ENCODE results near the gene VKORC1L1.
"Not testable (repeated sequence)": the region's sequence is repeated elsewhere in the genome, so short reads cannot be mapped to it uniquely, and the experiment has no call there.

The VKORC1L1 gene

DNA sequence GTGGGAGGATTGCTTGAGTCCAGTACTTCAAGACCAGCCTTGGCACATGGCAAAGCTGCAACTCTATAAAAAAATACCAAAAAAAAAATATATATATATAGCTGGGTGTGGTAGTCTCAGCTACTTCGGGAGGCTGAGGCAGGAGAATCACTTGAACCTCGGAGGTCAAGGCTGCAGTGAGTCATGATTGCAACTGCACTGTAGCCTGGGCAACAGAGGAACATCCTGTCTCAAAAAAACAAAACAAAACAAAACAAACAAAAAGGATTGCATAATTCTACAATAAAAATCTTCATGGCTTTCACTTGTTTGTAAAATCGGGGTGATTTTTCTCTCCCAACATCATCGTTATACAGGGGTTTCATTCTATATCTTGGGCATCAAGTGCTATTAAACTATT lies 74.0 kb downstream of the VKORC1L1 start:
- DNase-seq: no peak

DNA sequence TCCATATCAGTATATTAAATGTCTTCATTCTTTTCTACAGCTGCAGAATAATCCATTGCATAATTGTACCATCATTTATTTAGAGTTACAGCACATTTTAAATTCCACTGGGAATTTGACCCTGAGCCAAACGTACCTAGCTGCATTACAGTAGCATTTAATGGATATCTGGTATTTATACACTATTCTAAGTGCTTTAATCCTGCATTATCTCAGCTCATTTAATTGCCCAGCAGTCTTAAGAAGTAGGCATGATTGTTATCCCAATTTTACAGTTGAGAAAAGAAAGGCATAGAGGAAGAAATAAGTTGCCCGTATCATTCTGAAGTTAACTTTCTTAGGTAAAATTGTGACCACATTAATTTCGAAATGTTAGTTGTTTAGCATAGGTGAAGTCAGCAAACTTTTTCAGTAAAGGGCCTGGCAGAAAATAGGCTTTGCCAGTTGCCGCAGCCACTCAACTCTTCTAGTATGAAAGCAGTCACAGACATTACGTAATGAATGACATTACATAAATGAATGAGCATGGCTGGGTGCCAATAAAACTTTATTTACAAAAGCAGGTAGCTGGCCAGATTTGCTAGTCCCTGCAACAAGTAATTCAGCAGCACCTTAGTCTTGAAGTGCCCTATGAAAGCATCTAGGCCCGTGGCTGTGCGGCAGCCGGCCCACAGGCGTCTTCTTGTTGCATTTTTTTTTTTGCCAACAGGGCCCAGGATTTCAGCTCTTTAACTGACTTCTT lies 79.1 kb downstream of the VKORC1L1 start:
- no peak for DNase-seq

GRCh38 chr7:65953001-65953720 lies 80.3 kb downstream of the VKORC1L1 start:
- no peak for DNase-seq

DNA sequence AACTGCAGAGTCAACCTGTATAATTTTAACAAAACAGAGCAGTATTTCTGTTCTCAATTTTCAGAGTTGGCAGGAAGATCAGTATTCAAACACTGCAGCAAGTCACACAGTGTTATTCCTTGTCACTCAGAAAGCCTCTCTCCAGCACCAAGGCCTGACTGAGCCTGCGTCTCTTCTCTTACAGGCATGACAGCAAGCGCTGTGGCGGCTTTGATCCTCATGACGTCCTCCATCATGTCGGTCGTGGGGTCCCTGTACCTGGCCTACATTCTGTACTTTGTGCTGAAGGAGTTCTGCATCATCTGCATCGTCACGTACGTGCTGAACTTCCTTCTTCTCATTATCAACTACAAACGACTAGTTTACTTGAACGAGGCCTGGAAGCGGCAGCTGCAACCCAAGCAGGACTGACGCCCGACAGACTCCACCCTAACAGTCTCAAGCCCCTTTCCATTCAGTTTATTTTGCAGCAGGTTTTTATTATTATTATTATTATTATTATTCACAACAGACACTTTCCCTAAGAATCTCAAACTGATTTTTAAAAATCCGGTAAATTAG lies 81.1 kb downstream of the VKORC1L1 start:
- DNase-seq: peak; percentile 36

GRCh38 chr7:65955718-65956117 lies 82.8 kb downstream of the VKORC1L1 start:
- DNase-seq: no peak

GRCh38 chr7:65960351-65961074 lies 87.6 kb downstream of the VKORC1L1 start:
- DNase-seq: peak; percentile 44

DNA sequence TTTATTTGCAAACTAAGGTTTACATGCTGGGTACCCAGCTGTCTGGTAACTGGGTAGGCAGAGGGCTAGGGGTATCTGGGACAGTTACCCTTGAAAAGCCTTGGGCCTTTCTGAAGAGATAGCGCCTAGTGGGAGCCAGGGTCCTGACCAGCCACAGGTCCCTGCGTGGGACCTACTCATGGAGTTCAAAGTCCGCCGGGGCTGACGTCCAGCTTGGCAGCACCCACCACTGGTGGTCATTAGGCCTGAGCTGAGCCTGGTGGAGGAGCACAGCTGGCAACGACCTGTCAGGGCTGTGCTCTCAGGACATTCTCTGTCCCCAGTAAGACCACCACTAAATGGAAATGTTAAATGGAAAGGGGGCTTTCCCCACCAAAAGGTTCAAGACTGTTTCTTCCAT lies 89.2 kb downstream of the VKORC1L1 start:
- DNase-seq: no peak

DNA sequence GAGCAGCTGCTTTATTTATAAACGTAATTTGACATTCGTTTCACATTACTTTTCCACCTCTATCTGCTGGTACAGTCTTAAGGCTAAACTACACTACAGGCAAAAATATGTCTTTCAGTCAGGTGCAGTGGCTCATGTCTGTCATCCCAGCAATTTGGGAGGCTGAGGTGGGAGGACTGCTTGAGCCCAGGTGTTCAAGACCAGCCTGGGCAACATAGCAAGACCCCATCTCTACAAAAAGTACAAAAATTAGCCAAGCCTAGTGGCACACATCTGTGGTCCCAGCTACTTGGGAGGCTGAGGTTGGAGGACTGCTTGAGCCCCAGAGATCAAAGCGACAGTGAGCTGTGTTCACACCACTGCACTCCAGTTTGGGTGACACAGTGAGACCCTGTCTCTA lies 91.8 kb downstream of the VKORC1L1 start:
- not testable (repeated sequence) for DNase-seq

GRCh38 chr7:65966146-65966545 lies 93.3 kb downstream of the VKORC1L1 start:
- no peak for DNase-seq

DNA sequence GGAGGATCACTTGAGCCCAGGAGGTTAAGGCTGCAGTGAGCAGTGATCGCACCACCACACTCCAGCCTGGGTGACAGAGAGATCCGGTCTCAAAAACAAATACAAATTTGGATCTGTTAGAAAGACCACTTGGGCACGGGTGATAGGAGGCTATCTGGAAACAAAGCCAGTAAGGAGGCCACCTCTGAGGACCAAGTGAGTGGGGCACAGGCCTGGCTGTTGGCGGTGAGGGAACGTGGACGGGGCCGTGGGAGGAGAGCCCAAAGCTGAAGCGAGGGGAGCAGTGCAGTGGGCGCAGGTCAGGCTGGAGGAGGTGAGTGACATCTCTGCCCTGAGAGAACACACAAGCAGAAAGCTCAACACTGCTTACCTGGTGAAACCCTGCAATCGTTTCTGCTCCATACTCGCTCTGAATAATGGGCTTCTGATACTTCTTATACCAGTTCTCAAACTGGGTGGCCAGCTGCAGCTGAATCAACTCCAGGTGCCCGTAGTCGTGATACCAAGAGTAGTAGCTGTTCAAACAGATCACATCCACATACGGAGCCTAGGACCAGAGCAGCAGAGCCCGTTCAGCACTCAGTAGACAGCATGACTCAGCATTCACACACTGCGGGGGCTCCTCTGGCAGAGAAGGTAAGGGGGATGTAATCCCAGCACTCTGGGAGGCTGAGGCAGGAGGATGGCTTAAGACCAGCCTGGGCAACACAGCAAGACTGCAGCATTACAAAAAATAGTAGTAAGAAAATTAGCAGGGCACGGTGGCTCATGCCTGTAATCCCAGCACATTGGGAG lies 94.7 kb downstream of the VKORC1L1 start:
- DNase-seq: no peak

GRCh38 chr7:65968256-65969185 lies 95.6 kb downstream of the VKORC1L1 start:
- DNase-seq: no peak

- DNase-seq: no peak
These were observed 98.1 kb downstream of the VKORC1L1 start for GRCh38 chr7:65971021-65971420.

GRCh38 chr7:65972976-65973375 lies 100.1 kb downstream of the VKORC1L1 start:
- DNase-seq: no peak

GRCh38 chr7:65974191-65974801 lies 101.4 kb downstream of the VKORC1L1 start:
- no peak for DNase-seq

DNA sequence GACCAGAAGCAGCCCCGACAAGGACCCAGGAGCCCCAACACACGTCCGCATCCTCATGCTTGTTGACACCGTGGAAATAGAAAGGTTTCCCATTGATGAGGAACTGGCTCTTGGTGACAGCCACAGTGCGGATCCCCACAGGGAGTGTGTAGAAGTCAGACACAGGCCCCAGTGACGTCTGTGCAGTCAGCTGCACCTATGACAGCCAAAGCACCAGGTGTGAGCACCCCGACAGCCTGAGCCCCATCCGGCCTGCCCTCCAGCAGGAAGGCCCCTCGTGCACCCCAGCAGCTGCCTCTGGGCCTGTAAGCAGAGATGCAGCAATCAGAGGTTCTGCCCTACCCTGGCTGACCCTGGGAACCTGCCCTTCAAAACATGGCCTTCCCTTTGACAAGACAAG lies 102.0 kb downstream of the VKORC1L1 start:
- DNase-seq: no peak

DNA sequence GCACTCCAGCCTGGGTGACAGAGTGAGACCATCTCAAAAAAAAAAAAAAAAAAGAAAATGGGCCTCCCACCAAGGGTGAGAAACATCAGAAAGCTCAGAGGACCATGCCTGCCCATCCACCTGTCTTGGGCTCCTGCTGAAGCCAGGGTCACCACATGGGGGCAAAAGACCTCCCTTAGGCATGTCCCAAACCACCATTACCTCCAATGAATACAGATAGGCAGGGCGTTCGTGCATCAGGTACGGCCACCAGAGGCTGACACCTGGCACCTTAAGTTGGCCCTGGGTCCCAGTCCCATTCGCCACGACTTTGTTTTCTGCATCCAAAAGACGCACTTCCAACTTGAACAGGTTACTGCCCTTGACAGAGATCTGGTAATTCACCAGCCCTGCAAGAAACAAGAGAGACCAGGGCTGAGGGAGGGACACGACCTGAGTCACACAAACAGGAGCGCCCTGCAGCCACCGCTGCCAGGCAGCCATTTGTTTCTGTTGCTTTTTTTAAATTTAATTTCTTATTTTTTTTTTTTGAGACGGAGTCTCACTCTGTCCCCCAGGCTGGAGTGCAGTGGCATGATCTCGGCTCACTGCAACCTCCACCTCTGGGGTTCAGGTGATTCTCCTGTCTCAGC lies 103.1 kb downstream of the VKORC1L1 start:
- no peak for DNase-seq

DNA sequence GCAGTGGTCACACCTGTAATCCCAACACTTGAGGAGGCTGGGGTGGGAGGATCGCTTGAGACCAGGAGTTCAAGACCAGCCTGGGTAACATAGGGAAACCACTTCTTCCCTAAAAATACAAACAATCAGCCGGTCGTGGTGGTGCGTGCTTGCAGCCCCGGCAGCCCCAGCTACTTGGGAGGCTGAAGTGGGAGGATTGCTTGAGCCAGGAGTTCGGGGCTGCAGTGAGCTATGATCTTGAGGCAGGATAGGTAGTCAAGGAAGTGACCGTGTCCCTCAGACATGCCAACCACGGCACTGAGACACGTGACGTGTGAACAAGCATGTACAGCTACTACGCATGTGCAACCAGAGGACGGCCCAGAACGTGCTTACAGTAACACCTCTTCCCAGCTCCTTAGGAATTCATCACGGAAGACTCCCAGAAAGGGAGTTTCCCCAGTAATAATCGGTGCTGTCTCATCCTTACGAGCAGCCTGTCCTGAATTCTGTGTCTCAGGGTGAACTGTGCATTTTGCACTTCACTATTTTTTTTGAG lies 103.9 kb downstream of the VKORC1L1 start:
- no peak for DNase-seq

DNA sequence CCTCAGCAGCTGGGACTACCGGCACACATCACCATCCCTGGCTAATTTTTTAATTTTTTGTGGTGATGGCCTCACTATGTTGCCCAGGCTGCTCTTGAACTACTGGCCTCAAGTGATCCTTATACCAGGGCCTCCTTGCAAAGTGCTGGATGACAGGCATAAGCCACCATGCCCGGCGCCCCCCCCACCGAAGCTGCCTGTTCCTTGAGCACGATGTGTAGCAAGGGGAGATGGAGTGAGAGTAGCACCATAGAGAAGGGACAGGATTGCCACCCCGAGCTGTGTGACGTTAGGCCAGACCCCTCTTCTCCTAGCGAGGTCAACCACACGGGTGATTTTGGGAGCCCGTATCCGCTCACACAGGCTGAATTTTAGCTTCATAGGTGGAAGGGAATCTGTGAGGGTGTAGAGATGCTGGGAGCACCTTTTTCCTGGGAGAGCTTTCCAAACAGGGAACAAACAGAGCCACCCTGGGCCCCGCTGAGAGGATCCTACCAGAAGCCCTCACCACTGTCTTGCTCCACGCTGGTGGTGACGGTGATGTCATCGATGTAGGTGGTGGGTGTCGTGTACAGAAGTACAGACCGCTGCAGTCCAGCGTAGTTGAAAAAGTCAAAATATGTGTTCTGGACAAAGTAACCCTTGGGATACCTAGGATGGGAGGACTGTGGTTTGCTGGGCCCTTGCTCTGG lies 106.2 kb downstream of the VKORC1L1 start:
- DNase-seq: no peak

Measured in activated CD8-positive, alpha-beta memory T cell treated with anti-CD3 and anti-CD28 coated beads, Interleukin-2, amount 50 U/mL, for 48 hours (primary cell).